Measurements from ENCODE around the gene PWWP3B.

- TF ChIP-seq SIN3A (IDR thresholded peaks at IDR 0.05; ENCODE audit: borderline replicate concordance, insufficient read depth, low read length) (no peak), POLR2AphosphoS5 (IDR thresholded peaks at IDR 0.05; ENCODE audit: low read depth, low read length) (no peak), TAF1 (IDR thresholded peaks at IDR 0.05; ENCODE audit: borderline replicate concordance, insufficient read depth, low read length) (no peak)
- TF ChIP-seq, protein P1, sequence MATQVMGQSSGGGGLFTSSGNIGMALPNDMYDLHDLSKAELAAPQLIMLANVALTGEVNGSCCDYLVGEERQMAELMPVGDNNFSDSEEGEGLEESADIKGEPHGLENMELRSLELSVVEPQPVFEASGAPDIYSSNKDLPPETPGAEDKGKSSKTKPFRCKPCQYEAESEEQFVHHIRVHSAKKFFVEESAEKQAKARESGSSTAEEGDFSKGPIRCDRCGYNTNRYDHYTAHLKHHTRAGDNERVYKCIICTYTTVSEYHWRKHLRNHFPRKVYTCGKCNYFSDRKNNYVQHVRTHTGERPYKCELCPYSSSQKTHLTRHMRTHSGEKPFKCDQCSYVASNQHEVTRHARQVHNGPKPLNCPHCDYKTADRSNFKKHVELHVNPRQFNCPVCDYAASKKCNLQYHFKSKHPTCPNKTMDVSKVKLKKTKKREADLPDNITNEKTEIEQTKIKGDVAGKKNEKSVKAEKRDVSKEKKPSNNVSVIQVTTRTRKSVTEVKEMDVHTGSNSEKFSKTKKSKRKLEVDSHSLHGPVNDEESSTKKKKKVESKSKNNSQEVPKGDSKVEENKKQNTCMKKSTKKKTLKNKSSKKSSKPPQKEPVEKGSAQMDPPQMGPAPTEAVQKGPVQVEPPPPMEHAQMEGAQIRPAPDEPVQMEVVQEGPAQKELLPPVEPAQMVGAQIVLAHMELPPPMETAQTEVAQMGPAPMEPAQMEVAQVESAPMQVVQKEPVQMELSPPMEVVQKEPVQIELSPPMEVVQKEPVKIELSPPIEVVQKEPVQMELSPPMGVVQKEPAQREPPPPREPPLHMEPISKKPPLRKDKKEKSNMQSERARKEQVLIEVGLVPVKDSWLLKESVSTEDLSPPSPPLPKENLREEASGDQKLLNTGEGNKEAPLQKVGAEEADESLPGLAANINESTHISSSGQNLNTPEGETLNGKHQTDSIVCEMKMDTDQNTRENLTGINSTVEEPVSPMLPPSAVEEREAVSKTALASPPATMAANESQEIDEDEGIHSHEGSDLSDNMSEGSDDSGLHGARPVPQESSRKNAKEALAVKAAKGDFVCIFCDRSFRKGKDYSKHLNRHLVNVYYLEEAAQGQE (IDR thresholded peaks at IDR 0.05; ENCODE audit: insufficient read depth in 1 of 2, low read depth in 2 of 2, low read length in 2 of 2) = no peak
These were observed 8.2 kb upstream of the PWWP3B start for GRCh38 chrX:106159861-106160282.

Data from PFSK-1 (cell line).